ENCODE measurements around the gene PPHLN1.

DNA sequence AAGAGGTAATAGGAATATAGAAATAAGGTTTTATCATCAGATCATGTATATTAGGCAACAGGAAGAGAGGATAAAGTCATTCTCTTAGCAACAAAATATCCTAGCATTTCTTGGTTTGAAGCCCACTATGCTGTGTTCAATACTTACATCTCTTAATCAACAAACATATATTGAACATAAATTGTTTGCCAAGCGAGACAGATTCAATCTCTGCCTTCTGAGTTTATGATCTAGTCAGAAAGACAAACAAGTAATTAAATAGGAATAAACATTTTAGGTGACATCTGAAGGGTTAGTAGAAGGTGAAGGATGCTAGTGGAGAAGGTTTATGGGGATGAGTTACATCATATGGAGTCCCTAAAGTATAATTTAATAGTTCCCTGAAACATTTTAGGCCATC is 54.8 kb downstream of the PPHLN1 start:
- TF ChIP-seq, protein P1, sequence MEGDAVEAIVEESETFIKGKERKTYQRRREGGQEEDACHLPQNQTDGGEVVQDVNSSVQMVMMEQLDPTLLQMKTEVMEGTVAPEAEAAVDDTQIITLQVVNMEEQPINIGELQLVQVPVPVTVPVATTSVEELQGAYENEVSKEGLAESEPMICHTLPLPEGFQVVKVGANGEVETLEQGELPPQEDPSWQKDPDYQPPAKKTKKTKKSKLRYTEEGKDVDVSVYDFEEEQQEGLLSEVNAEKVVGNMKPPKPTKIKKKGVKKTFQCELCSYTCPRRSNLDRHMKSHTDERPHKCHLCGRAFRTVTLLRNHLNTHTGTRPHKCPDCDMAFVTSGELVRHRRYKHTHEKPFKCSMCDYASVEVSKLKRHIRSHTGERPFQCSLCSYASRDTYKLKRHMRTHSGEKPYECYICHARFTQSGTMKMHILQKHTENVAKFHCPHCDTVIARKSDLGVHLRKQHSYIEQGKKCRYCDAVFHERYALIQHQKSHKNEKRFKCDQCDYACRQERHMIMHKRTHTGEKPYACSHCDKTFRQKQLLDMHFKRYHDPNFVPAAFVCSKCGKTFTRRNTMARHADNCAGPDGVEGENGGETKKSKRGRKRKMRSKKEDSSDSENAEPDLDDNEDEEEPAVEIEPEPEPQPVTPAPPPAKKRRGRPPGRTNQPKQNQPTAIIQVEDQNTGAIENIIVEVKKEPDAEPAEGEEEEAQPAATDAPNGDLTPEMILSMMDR (IDR thresholded peaks at IDR 0.05): no peak
- TF ChIP-seq EP300 (IDR thresholded peaks at IDR 0.05; ENCODE audit: low read depth): no peak

Data from transverse colon (tissue), 3 donors.